A549 (cell line): Measurements from ENCODE around the gene CELF4. TPM values are rescaled to one million over a fixed set of nuclear protein-coding genes. Genes with fewer than 3 reads are reported as not detected.

Experiments used
- ATAC-seq, 2 experiments: fragments of 200-7000 bp in 1 of 2; fragments of >200 bp in 1 of 2; cut with Nextera tagmentation in 1 of 2; cut with Tn5 transposase in 1 of 2; 3 replicates each; pipeline versions ENCODE4 v1.8.0 to v1.9.1; 2018 to 2020; ENCODE audit warnings: mild to moderate bottlenecking in 1 of 2, moderate library complexity in 1 of 2
- CTCF ChIA-PET: fragments of 300-600 bp; sonication (Branson Sonifier 250); formaldehyde crosslinking; extraction: SDS; loops from one replicate; lab custom pipeline; 2021; ENCODE audit warnings: antibody characterized with exemption, inconsistent platforms; lab: Yijun Ruan, JAX
- POLR2A ChIA-PET: fragments of 350-600 bp; formaldehyde crosslinking; extraction: SDS; loops from one replicate; lab custom pipeline; 2021; ENCODE audit warnings: antibody characterized with exemption, inconsistent platforms; lab: Yijun Ruan, JAX
- DNase-seq, 2 experiments: peaks; one replicate each; pipeline versions ENCODE4 v3.0.0 to v3.0.0-alpha.2; 2011 to 2016; ENCODE audit warnings: low read depth in 1 of 2, low spot score in 1 of 2
- FAIRE-seq: peaks from 2 replicates; lab custom pipeline; 2011; peaks lifted over from hg19 to GRCh38; lab: Jason Lieb, UNC
- H3K27ac ChIP-seq, 2 experiments: fragments of >200 bp; sonication (Bioruptor Twin); formaldehyde crosslinking; 3 replicates each; pipeline ENCODE4 v1.5.1; 2016 to 2017
- H3K4me1 ChIP-seq: fragments of >200 bp; sonication (Bioruptor Twin); formaldehyde crosslinking; 3 replicates; pipeline ENCODE4 v1.6.1; 2016
- H3K4me2 ChIP-seq: fragments of >200 bp; sonication (Bioruptor Twin); formaldehyde crosslinking; 3 replicates; pipeline ENCODE4 v1.6.1; 2016
- H3K4me3 ChIP-seq: fragments of >200 bp; sonication (Bioruptor Twin); formaldehyde crosslinking; 3 replicates; pipeline ENCODE4 v1.5.1; 2016
- H3K9me3 ChIP-seq: fragments of >200 bp; sonication (Bioruptor Twin); formaldehyde crosslinking; 3 replicates; pipeline ENCODE4 v1.6.1; 2016
- BCL3 ChIP-seq: fragments of >200 bp; sonication (Bioruptor Twin); formaldehyde crosslinking; IDR thresholded peaks from 3 replicates; pipeline ENCODE4 v1.6.1; 2016
- CBX8 ChIP-seq: fragments of 200-600 bp; sonication (generic); IDR thresholded peaks from 2 replicates; pipeline ENCODE4 v1.6.1; 2016
- CEBPB ChIP-seq, 2 experiments: fragments of >200 bp in 1 of 2; sonication (Bioruptor Twin) in 1 of 2; formaldehyde crosslinking in 1 of 2; IDR thresholded peaks; 2 replicates each; pipeline ENCODE4 v1.6.1; 2012 to 2016
- ESRRA ChIP-seq: fragments of 150-350 bp; IDR thresholded peaks from 2 replicates; pipeline ENCODE4 v1.6.1; 2014; ENCODE audit warnings: mild to moderate bottlenecking, low read length, borderline replicate concordance
- FOSB ChIP-seq: fragments of 250-450 bp; sonication (Bioruptor Pico); IDR thresholded peaks from 2 replicates; pipeline ENCODE4 v1.5.0; 2020; ENCODE audit warnings: mild to moderate bottlenecking, moderate library complexity
- HES2 ChIP-seq: fragments of >200 bp; sonication (Bioruptor Twin); formaldehyde crosslinking; IDR thresholded peaks from 2 replicates; pipeline ENCODE4 v1.6.1; 2016
- HEYL ChIP-seq: fragments of 250-450 bp; sonication (Bioruptor Pico); IDR thresholded peaks from 2 replicates; pipeline ENCODE4 v1.8.0; 2021; ENCODE audit warnings: mild to moderate bottlenecking, moderate library complexity
- HOXA7 ChIP-seq: fragments of 250-450 bp; sonication (Bioruptor Pico); IDR thresholded peaks from 2 replicates; pipeline ENCODE4 v1.5.0; 2020; ENCODE audit warnings: mild to moderate bottlenecking, moderate library complexity
- HOXB13 ChIP-seq: fragments of 250-450 bp; sonication (Bioruptor Pico); IDR thresholded peaks from 2 replicates; pipeline ENCODE4 v1.5.0; 2020; ENCODE audit warnings: low read depth, mild to moderate bottlenecking, moderate library complexity
- JUN ChIP-seq, 2 experiments: fragments of >200 bp; sonication (Bioruptor Twin); formaldehyde crosslinking; IDR thresholded peaks; 2 replicates in 1 of 2; 3 replicates in 1 of 2; pipeline ENCODE4 v1.6.1; 2016 to 2017
- MAFK ChIP-seq: fragments of 450-650 bp; IDR thresholded peaks from 2 replicates; pipeline ENCODE4 v1.6.1; 2014; ENCODE audit not compliant: partially characterized antibody
- NPAS2 ChIP-seq: fragments of 250-450 bp; sonication (Bioruptor Pico); IDR thresholded peaks from 2 replicates; pipeline ENCODE4 v1.8.0; 2022; ENCODE audit warnings: mild to moderate bottlenecking, moderate library complexity, borderline replicate concordance
- SREBF2 ChIP-seq: fragments of 450-650 bp; IDR thresholded peaks from 2 replicates; pipeline ENCODE4 v1.6.1; 2014; ENCODE audit warnings: mild to moderate bottlenecking, moderate library complexity
- ZFP36 ChIP-seq: fragments of 450-650 bp; IDR thresholded peaks from 2 replicates; pipeline ENCODE4 v1.6.1; 2014; ENCODE audit warnings: borderline replicate concordance; ENCODE audit not compliant: partially characterized antibody
- ZNF302 ChIP-seq: fragments of 250-450 bp; sonication (Bioruptor Pico); IDR thresholded peaks from 2 replicates; pipeline ENCODE4 v1.9.0; 2021; ENCODE audit warnings: inconsistent platforms, mild to moderate bottlenecking, moderate library complexity
- WGBS: methylation state at CpG from one replicate; pipeline ENCODE4 v1.1.6; 2017; ENCODE audit errors: missing lambda C conversion rate; 5-methylcytosine and 5-hydroxymethylcytosine counted together
- polyA plus RNA-seq, 4 experiments: library from polyadenylated mRNA; depleted of rRNA in 3 of 4; stranded (reverse); fragments of >200 nt; fragmentation: RNase III in 1 of 4; extraction: RNeasy Plus Mini Kit Qiagen cat#74134 plus additional on column Dnase treatment in 1 of 4; gene quantifications; 2 replicates in 3 of 4; 3 replicates in 1 of 4; pipeline ENCODE4 v1.2.3, GENCODE V29; 2011 to 2017
- TF ChIP-seq, protein P1 (sequence below): fragments of 250-450 bp; sonication (Bioruptor Pico); IDR thresholded peaks from 2 replicates; pipeline ENCODE4 v1.5.0; 2021; ENCODE audit warnings: mild to moderate bottlenecking, moderate library complexity, borderline replicate concordance
- TF ChIP-seq, protein P2 (sequence below): fragments of >200 bp; sonication (Bioruptor Twin); formaldehyde crosslinking; IDR thresholded peaks from 3 replicates; pipeline ENCODE4 v1.5.1; 2016
- TF ChIP-seq, protein P3 (sequence below): fragments of 250-450 bp; sonication (Bioruptor Pico); IDR thresholded peaks from 2 replicates; pipeline ENCODE4 v1.5.0; 2020; ENCODE audit warnings: low read depth, mild to moderate bottlenecking, moderate library complexity

CELF4 gene
- polyA plus RNA-seq, 2 of the 4 experiments (the other 2 are of a cell fraction): 0.08 TPM; not detected in 1

GRCh38 chr18:37199741-37200140, 365.9 kb downstream of the CELF4 start:
- ATAC-seq: no peak
- CTCF ChIA-PET: no interaction called here
- Histone ChIP-seq H3K27ac (no peak overlapping the region), H3K4me1 (no peaks in the 10 kb centered on the region), H3K4me3 (no peak overlapping the region), H3K9me3 (no peaks in the 10 kb centered on the region), H3K4me2 (no peak overlapping the region)
- no peak for DNase-seq
- no peak for TF ChIP-seq HOXB13
- no peak for TF ChIP-seq JUN (IDR thresholded peaks at IDR 0.05)
- no peak for TF ChIP-seq HEYL
- no peak for TF ChIP-seq ZNF302
- TF ChIP-seq FOSB (CRISPR knock-in tag): no peak
- TF ChIP-seq MAFK: no peak
- TF ChIP-seq NPAS2 (CRISPR knock-in tag): no peak
- TF ChIP-seq, protein P1, sequence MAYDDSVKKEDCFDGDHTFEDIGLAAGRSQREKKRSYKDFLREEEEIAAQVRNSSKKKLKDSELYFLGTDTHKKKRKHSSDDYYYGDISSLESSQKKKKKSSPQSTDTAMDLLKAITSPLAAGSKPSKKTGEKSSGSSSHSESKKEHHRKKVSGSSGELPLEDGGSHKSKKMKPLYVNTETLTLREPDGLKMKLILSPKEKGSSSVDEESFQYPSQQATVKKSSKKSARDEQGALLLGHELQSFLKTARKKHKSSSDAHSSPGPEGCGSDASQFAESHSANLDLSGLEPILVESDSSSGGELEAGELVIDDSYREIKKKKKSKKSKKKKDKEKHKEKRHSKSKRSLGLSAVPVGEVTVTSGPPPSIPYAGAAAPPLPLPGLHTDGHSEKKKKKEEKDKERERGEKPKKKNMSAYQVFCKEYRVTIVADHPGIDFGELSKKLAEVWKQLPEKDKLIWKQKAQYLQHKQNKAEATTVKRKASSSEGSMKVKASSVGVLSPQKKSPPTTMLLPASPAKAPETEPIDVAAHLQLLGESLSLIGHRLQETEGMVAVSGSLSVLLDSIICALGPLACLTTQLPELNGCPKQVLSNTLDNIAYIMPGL (CRISPR knock-in tag): no peak
- TF ChIP-seq SREBF2: no peak
- TF ChIP-seq CEBPB (IDR thresholded peaks at IDR 0.05): no peak
- no peak for TF ChIP-seq HES2
- no peak for TF ChIP-seq ZFP36
- TF ChIP-seq, protein P2, sequence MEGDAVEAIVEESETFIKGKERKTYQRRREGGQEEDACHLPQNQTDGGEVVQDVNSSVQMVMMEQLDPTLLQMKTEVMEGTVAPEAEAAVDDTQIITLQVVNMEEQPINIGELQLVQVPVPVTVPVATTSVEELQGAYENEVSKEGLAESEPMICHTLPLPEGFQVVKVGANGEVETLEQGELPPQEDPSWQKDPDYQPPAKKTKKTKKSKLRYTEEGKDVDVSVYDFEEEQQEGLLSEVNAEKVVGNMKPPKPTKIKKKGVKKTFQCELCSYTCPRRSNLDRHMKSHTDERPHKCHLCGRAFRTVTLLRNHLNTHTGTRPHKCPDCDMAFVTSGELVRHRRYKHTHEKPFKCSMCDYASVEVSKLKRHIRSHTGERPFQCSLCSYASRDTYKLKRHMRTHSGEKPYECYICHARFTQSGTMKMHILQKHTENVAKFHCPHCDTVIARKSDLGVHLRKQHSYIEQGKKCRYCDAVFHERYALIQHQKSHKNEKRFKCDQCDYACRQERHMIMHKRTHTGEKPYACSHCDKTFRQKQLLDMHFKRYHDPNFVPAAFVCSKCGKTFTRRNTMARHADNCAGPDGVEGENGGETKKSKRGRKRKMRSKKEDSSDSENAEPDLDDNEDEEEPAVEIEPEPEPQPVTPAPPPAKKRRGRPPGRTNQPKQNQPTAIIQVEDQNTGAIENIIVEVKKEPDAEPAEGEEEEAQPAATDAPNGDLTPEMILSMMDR: no peak
- no peak for TF ChIP-seq BCL3
- no peak for TF ChIP-seq CBX8
- TF ChIP-seq ESRRA: no peak
- TF ChIP-seq HOXA7 (CRISPR knock-in tag): no peak
- TF ChIP-seq, protein P3, sequence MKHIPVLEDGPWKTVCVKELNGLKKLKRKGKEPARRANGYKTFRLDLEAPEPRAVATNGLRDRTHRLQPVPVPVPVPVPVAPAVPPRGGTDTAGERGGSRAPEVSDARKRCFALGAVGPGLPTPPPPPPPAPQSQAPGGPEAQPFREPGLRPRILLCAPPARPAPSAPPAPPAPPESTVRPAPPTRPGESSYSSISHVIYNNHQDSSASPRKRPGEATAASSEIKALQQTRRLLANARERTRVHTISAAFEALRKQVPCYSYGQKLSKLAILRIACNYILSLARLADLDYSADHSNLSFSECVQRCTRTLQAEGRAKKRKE: no peak
- 47% methylated on average over 2 of the region's 2 CpGs for WGBS
- no peak for FAIRE-seq
- POLR2A ChIA-PET: no interaction called here
